H1 (cell line): ENCODE results near the gene MED12L.

Source experiments
- CHD7 ChIP-seq: fragments of 300-600 bp; sonication (generic); IDR thresholded peaks from 2 replicates; pipeline ENCODE4 v1.7.1; 2012; ENCODE audit warnings: low read length, moderate library complexity, mild to moderate bottlenecking, inconsistent platforms; ENCODE audit not compliant: insufficient replicate concordance
- FOSL1 ChIP-seq: IDR thresholded peaks from 2 replicates; pipeline ENCODE4 v1.6.1; 2011; ENCODE audit warnings: mild to moderate bottlenecking, low read depth, low read length, moderate library complexity; ENCODE audit not compliant: insufficient read depth
- GTF2F1 ChIP-seq: IDR thresholded peaks from 2 replicates; pipeline ENCODE4 v1.6.1; 2012; ENCODE audit warnings: low read depth, low read length, improper control_type of control experiment, borderline replicate concordance
- JUND ChIP-seq: IDR thresholded peaks from 2 replicates; pipeline ENCODE4 v1.6.1; 2011; ENCODE audit warnings: mild to moderate bottlenecking, improper control_type of control experiment, low read length
- KDM1A ChIP-seq: fragments of 200-600, 300-600 bp; sonication (generic); IDR thresholded peaks from 2 replicates; pipeline ENCODE4 v1.7.1; 2016; ENCODE audit warnings: mild to moderate bottlenecking, low read length, borderline replicate concordance
- POLR2A ChIP-seq, 2 experiments: IDR thresholded peaks; 1 replicate in 1 of 2; 2 replicates in 1 of 2; pipeline ENCODE4 v1.6.1; 2011; ENCODE audit warnings: low read depth in 2 of 2, low read length in 2 of 2, mild to moderate bottlenecking in 2 of 2; ENCODE audit errors: control extremely low read depth in 1 of 2
- POLR2AphosphoS5 ChIP-seq: IDR thresholded peaks from 2 replicates; pipeline ENCODE4 v1.6.1; 2011; ENCODE audit warnings: low read depth, low read length
- YY1 ChIP-seq: IDR thresholded peaks from 2 replicates; pipeline ENCODE4 v1.6.1; 2011; ENCODE audit warnings: low read depth, mild to moderate bottlenecking, low read length
- TF ChIP-seq, protein P1 (sequence below), 3 experiments: IDR thresholded peaks; 1 replicate in 2 of 3; 2 replicates in 1 of 3; pipeline versions ENCODE4 v1.5.1 to v1.6.1; 2011; ENCODE audit warnings: low read length in 3 of 3, mild to moderate bottlenecking in 3 of 3, inconsistent platforms in 2 of 3, low read depth in 1 of 3, moderate library complexity in 1 of 3; ENCODE audit not compliant: insufficient read depth in 1 of 3; ENCODE audit errors: control extremely low read depth in 1 of 3
- TF ChIP-seq, protein P2 (sequence below): IDR thresholded peaks from 2 replicates; pipeline ENCODE4 v1.6.1; 2012; ENCODE audit warnings: inconsistent platforms

GRCh38 chr3:151320131-151320530 lies 234.7 kb downstream of the MED12L start:
- TF ChIP-seq POLR2A (IDR thresholded peaks at IDR 0.05; ENCODE audit: control extremely low read depth in 1 of 2, low read depth in 2 of 2, low read length in 2 of 2) (no peak), YY1 (no peak), JUND (no peak), GTF2F1 (no peak), POLR2AphosphoS5 (no peak), CHD7 (no peak), KDM1A (no peak), FOSL1 (no peak)
- TF ChIP-seq, protein P1, sequence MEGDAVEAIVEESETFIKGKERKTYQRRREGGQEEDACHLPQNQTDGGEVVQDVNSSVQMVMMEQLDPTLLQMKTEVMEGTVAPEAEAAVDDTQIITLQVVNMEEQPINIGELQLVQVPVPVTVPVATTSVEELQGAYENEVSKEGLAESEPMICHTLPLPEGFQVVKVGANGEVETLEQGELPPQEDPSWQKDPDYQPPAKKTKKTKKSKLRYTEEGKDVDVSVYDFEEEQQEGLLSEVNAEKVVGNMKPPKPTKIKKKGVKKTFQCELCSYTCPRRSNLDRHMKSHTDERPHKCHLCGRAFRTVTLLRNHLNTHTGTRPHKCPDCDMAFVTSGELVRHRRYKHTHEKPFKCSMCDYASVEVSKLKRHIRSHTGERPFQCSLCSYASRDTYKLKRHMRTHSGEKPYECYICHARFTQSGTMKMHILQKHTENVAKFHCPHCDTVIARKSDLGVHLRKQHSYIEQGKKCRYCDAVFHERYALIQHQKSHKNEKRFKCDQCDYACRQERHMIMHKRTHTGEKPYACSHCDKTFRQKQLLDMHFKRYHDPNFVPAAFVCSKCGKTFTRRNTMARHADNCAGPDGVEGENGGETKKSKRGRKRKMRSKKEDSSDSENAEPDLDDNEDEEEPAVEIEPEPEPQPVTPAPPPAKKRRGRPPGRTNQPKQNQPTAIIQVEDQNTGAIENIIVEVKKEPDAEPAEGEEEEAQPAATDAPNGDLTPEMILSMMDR (IDR thresholded peaks at IDR 0.05; ENCODE audit: control extremely low read depth in 1 of 3, insufficient read depth in 1 of 3, low read depth in 1 of 3, low read length in 3 of 3) = no peak
- TF ChIP-seq, protein P2, sequence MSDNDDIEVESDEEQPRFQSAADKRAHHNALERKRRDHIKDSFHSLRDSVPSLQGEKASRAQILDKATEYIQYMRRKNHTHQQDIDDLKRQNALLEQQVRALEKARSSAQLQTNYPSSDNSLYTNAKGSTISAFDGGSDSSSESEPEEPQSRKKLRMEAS = no peak
